GM12878 (cell line): ENCODE results near the gene SCNN1A. TPM values are rescaled to one million over a fixed set of nuclear protein-coding genes. Genes with fewer than 3 reads are reported as not detected.

Source experiments
- ATAC-seq: fragments of 200-7000 bp; cut with Tn5 transposase; 3 replicates; pipeline ENCODE4 v1.9.1; 2020; ENCODE audit warnings: mild to moderate bottlenecking, moderate library complexity
- BruUV-seq: library from RNA; stranded (reverse); fragments of 400-500 nt; replicated peaks from 2 replicates; lab custom pipeline; 2021; lab: Mats Ljungman, UMichigan
- CTCF ChIA-PET: fragments of 300-600 bp; sonication (Branson Sonifier 250); formaldehyde crosslinking; extraction: SDS; loops from one replicate; lab custom pipeline; 2021; ENCODE audit warnings: inconsistent platforms; lab: Yijun Ruan, JAX
- POLR2A ChIA-PET: fragments of 350-600 bp; formaldehyde crosslinking; extraction: SDS; loops from one replicate; lab custom pipeline; 2021; ENCODE audit warnings: inconsistent platforms; lab: Charles Lee
- RAD21 ChIA-PET: fragments of 300-600 bp; sonication (Branson Sonifier 250); formaldehyde crosslinking; loops from one replicate; lab custom pipeline; 2023; ENCODE audit warnings: antibody characterized with exemption; ENCODE audit not compliant: unreplicated experiment; lab: Charles Lee
- SMC1A ChIA-PET: fragments of 300-600 bp; sonication (Branson Sonifier 250); formaldehyde crosslinking; loops from one replicate; lab custom pipeline; 2023; ENCODE audit not compliant: unreplicated experiment, uncharacterized antibody; lab: Charles Lee
- DNase-seq: peaks from one replicate; pipeline ENCODE4 v3.0.0-alpha.2; 2011; ENCODE audit warnings: low read depth, low spot score
- FAIRE-seq: peaks from 3 replicates; lab custom pipeline; 2011; peaks lifted over from hg19 to GRCh38; lab: Jason Lieb, UNC
- H2AFZ ChIP-seq: 2 replicates; pipeline ENCODE4 v1.6.0; 2011; ENCODE audit warnings: low read depth, low read length, control low read depth; ENCODE audit not compliant: control insufficient read depth
- H3K27ac ChIP-seq: 2 replicates; pipeline ENCODE4 v1.5.1; 2011; ENCODE audit warnings: control low read depth; ENCODE audit not compliant: control insufficient read depth, insufficient read depth
- H3K27me3 ChIP-seq, 2 experiments: replicated peaks in 1 of 2; 2 replicates each; pipeline versions ENCODE4 v1.6.0 to v1.6.1; 2011; ENCODE audit warnings: low read length in 1 of 2; ENCODE audit not compliant: control insufficient read depth in 2 of 2, insufficient read depth in 2 of 2
- H3K36me3 ChIP-seq, 2 experiments: 2 replicates each; pipeline ENCODE4 v1.5.1; 2011; ENCODE audit warnings: low read length in 1 of 2; ENCODE audit not compliant: control insufficient read depth in 2 of 2, insufficient read depth in 2 of 2
- H3K4me1 ChIP-seq: 2 replicates; pipeline ENCODE4 v1.6.1; 2011; ENCODE audit warnings: mild to moderate bottlenecking, low read length, moderate library complexity, mixed read lengths; ENCODE audit not compliant: control insufficient read depth, insufficient read depth
- H3K4me2 ChIP-seq: 2 replicates; pipeline ENCODE4 v1.6.0; 2011; ENCODE audit warnings: control low read depth; ENCODE audit not compliant: control insufficient read depth, insufficient read depth
- H3K4me3 ChIP-seq: fragments of 200-600 bp; sonication (generic); 2 replicates; pipeline ENCODE4 v1.5.1; 2016
- H3K79me2 ChIP-seq: 2 replicates; pipeline ENCODE4 v1.6.0; 2011; ENCODE audit warnings: low read length; ENCODE audit not compliant: control insufficient read depth, insufficient read depth
- H3K9ac ChIP-seq: 2 replicates; pipeline ENCODE4 v1.8.0; 2011; ENCODE audit warnings: low read length, control low read depth, mixed read lengths; ENCODE audit not compliant: control insufficient read depth, insufficient read depth
- H3K9me3 ChIP-seq: replicated peaks from 3 replicates; pipeline ENCODE4 v1.5.1; 2011; ENCODE audit warnings: mild to moderate bottlenecking, low read length; ENCODE audit not compliant: control insufficient read depth, insufficient read depth
- H4K20me1 ChIP-seq: 2 replicates; pipeline ENCODE4 v1.6.0; 2011; ENCODE audit not compliant: control insufficient read depth, insufficient read depth
- WGBS: methylation state at CpG from one replicate; pipeline ENCODE4 v1.1.6; 2016; ENCODE audit warnings: low lambda C conversion rate; ENCODE audit not compliant: insufficient replicate concordance, insufficient coverage; ENCODE audit errors: missing lambda C conversion rate; 5-methylcytosine and 5-hydroxymethylcytosine counted together
- in situ Hi-C: fragments of 300-500 bp; cut with MboI; formaldehyde crosslinking; loops from 9 replicates; pipeline ENCODE4 v1.14.3; 2018; ENCODE audit warnings: mixed read lengths
- intact Hi-C: fragments of 100-400 bp; cut with micrococcal nuclease; formaldehyde crosslinking; loops from one replicate; pipeline ENCODE4 v1.14.2; 2022; ENCODE audit not compliant: unreplicated experiment
- polyA plus RNA-seq, 11 experiments: library from polyadenylated mRNA; depleted of rRNA in 4 of 11; unstranded in 6 of 11; stranded (reverse) in 5 of 11; fragments of >200 nt; fragmentation: Nextera tagmentation in 4 of 11; fragmentation: Illumina TruSeq in 1 of 11; extraction: Ambion mirVana in 4 of 11; extraction: Trizol in 1 of 11; gene quantifications; 1 replicate in 1 of 11; 2 replicates in 10 of 11; pipeline versions ENCODE4 v1.2.1 to v1.2.3, GENCODE V29; 2011 to 2016; ENCODE audit warnings: inconsistent platforms in 2 of 11, missing spikeins in 2 of 11, low read depth in 1 of 11
- total RNA-seq, 4 experiments: library from RNA; depleted of rRNA in 3 of 4; stranded (reverse); fragments of >200 nt in 3 of 4; fragmentation: Illumina TruSeq in 1 of 4; extraction: Trizol in 1 of 4; gene quantifications; 2 replicates each; pipeline versions ENCODE4 v1.2.1 to v1.2.3, GENCODE V29; 2013 to 2021
- TF ChIP-seq, protein P1 (sequence below): fragments of 450-650 bp; IDR thresholded peaks from 2 replicates; pipeline ENCODE4 v1.6.1; 2017; ENCODE audit warnings: borderline replicate concordance
- TF ChIP-seq, protein P2 (sequence below): IDR thresholded peaks from 2 replicates; pipeline ENCODE4 v1.6.1; 2012; ENCODE audit warnings: low read depth, low read length, improper control_type of control experiment

Gene SCNN1A
- total and polyA plus RNA-seq, 10 of the 15 experiments (the other 5 are each of a cell fraction or from before 2014, with no cell fraction given), result 0.14 to 0.69 TPM; not detected in 8

DNA sequence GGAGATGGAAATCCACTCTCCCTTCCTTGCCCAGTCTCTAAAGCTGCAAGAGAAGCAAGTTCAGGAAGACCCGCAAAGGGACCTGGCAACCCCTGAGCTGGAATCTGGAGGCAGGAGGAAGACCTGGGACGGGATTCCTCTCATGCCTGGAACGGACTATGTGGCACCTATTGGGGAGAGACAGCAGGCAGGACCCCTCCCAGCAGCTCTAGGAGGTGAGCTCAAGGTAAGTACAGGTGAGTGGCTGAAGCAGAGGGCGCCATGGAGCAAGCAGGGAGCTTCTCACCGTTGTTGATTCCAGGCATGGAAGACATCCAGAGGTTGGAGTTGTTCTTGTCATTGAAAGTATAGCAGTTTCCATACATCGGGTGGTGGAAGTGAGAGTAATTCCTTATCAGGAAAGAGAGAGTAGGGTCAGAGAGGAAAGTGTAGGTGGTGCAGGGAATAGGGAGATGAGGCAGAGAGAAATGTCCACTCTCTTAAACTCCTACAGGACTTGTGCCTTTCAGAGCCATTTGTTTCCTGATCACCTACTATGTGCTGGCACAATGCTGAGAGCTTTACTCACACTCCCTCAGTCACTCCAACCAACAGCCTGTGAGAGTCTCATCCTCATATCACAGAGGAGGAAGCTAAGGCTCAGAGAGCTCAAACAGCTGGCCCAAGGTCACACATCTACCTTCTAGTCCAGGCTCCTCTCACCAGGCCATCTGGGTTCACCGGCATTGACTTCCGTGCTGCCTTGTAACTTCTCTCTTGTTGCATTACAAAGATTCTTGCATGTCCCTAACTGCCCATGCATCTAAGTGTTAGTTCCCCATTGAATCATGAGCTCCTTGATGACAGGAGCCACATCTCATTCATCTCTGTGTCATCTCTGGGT, 19.6 kb downstream of the SCNN1A start:
- 46% methylated on average over 8 of the region's 8 CpGs for WGBS
- peak; percentile 39 for ATAC-seq
- H3K9me3 ChIP-seq, result no peaks in the 10 kb centered on the region
- H3K4me3 ChIP-seq, result no peak overlapping the region
- RAD21 ChIA-PET, result interaction anchor here (0.7 to 1.6 kb wide), 6 partner anchors 10 to 70 kb away, joined by 3 to 9 read pairs (median 3); no protein-coding TSS in a partner anchor
- TF ChIP-seq, protein P1, sequence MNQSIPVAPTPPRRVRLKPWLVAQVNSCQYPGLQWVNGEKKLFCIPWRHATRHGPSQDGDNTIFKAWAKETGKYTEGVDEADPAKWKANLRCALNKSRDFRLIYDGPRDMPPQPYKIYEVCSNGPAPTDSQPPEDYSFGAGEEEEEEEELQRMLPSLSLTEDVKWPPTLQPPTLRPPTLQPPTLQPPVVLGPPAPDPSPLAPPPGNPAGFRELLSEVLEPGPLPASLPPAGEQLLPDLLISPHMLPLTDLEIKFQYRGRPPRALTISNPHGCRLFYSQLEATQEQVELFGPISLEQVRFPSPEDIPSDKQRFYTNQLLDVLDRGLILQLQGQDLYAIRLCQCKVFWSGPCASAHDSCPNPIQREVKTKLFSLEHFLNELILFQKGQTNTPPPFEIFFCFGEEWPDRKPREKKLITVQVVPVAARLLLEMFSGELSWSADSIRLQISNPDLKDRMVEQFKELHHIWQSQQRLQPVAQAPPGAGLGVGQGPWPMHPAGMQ, result no peak
- TF ChIP-seq, protein P2, sequence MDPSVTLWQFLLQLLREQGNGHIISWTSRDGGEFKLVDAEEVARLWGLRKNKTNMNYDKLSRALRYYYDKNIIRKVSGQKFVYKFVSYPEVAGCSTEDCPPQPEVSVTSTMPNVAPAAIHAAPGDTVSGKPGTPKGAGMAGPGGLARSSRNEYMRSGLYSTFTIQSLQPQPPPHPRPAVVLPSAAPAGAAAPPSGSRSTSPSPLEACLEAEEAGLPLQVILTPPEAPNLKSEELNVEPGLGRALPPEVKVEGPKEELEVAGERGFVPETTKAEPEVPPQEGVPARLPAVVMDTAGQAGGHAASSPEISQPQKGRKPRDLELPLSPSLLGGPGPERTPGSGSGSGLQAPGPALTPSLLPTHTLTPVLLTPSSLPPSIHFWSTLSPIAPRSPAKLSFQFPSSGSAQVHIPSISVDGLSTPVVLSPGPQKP, result no peak
- CTCF ChIA-PET, result interaction anchor here (0.6 to 2.9 kb wide), 7 partner anchors 11 to 220 kb away, joined by 3 to 11 read pairs (median 5); no protein-coding TSS in a partner anchor
- intact Hi-C loops, result no loop called here
- in situ Hi-C loops, result no loop called here
- no peak overlapping the region for H3K27ac ChIP-seq
- H3K27me3 ChIP-seq, result no peaks in the 10 kb centered on the region; a peak in 1 of 4 replicates
- no peaks in the 10 kb centered on the region for H4K20me1 ChIP-seq
- no peaks in the 10 kb centered on the region for H3K79me2 ChIP-seq
- no TSS peak for BruUV-seq
- no peak overlapping the region for H3K9ac ChIP-seq
- POLR2A ChIA-PET, result interaction anchor here (1.0 to 1.4 kb wide), 3 partner anchors 19 to 110 kb away, joined by 3 to 4 read pairs (median 3); no protein-coding TSS in a partner anchor
- DNase-seq, result no peak
- H3K36me3 ChIP-seq, result no peaks in the 10 kb centered on the region
- SMC1A ChIA-PET, result interaction anchor here (0.9 to 1.2 kb wide), 3 partner anchors 10 to 70 kb away, joined by 3 to 4 read pairs (median 4); no protein-coding TSS in a partner anchor
- no peaks in the 10 kb centered on the region for H3K4me1 ChIP-seq
- no peak overlapping the region for H2AFZ ChIP-seq
- no peak overlapping the region for H3K4me2 ChIP-seq
- FAIRE-seq, result no peak
